GM18517 (cell line): ENCODE results near the gene BCL2L12.
"Not testable (repeated sequence)": the region's sequence is repeated elsewhere in the genome, so short reads cannot be mapped to it uniquely, and the experiment has no call there.

Experiments used
- ATAC-seq: cut with Tn5 transposase; IDR thresholded peaks from one replicate; pipeline ENCODE4 v1.9.1; 2021; ENCODE audit warnings: mild to moderate bottlenecking, moderate library complexity; ENCODE audit not compliant: unreplicated experiment

Gene BCL2L12

DNA sequence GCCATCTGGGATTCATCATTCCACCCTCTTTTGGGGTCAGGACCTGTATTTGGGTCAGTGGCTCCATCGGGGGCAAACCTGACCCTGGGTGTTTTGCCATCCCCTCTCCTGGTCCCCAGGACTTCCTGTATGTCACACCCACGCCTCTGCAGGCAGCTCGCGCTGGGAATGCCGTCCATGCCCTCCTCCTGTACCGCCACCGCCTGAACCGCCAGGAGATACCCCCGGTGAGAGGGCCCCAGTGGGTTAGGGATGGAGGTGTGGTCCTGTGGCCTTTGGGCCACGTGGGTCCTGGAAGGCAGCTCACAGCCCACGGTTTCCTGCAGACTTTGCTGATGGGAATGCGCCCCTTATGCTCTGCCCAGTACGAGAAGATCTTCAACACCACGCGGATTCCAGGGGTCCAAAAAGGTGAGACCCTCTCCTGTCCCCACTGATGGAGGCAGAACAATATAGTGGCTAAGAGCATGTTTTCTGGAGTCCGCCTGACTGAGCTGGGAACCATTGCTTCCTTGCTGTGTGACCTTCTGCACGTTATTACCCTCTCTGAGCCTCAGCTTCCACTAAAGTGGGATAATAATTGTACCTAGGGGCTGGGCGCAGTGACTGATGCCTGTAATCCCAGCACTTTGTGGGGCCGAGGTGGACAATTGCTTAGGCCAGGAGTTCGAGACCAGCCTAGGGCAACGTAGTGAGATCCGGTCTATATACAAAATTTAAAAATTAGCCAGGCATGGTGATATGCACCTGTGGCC is 39.3 kb downstream of the BCL2L12 start:
- ATAC-seq = no peak

DNA sequence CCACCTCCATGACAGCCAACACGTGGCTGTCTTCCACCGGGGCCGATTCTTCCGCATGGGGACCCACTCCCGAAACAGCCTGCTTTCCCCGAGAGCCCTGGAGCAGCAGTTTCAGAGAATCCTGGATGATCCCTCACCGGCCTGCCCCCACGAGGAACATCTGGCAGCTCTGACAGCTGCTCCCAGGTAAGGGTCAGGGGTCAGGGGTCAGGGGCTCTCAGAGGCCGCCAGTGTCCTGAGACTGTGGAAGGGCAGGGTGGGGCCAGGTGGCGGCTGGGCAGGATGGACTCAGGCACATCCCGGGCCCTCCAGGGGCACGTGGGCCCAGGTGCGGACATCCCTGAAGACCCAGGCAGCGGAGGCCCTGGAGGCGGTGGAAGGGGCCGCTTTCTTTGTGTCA is 40.2 kb downstream of the BCL2L12 start:
- ATAC-seq = no peak

DNA sequence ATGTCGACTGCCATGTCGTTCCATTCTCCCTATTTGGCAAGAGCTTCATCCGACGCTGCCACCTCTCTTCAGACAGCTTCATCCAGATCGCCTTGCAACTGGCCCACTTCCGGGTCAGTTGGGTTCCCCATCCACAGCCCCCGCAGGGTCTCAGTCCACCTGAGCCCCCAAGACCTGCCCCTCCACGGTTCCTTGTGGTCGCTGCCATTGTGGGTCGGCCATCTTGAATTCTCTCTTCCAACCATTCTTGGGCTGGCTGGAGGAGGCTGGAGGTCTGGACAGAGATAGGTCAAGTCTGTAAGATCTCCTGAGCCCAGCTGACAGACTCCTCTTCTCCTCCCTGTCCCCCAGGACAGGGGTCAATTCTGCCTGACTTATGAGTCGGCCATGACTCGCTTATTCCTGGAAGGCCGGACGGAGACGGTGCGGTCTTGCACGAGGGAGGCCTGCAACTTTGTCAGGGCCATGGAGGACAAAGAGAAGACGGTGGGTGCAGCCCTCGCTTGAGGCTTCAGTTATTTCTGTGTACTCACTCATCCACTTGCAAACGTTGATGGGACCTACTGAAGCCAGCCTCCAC is 44.7 kb downstream of the BCL2L12 start:
- ATAC-seq = no peak

DNA sequence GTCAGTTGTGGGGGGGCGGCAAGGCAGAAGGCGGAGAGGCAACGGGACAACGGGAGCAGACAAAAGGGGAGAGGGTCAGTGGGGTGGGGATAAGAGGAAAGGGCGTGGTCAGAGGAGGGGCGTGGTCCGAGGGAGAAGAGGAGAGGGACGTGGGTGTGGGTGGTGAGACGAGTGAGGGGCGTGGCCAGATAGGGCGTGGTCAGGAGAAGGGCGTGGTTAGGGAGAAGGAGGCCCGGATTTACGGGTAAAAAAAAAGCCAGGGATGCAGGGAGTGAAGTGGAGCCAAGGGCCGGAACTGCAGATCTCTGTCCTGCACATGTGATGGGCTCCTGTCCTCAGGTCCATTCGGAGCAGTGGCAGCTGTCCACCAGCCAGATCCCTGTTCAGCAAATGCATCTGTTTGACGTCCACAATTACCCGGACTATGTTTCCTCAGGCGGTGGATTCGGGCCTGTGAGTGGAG is 46.7 kb downstream of the BCL2L12 start:
- ATAC-seq = no peak

DNA sequence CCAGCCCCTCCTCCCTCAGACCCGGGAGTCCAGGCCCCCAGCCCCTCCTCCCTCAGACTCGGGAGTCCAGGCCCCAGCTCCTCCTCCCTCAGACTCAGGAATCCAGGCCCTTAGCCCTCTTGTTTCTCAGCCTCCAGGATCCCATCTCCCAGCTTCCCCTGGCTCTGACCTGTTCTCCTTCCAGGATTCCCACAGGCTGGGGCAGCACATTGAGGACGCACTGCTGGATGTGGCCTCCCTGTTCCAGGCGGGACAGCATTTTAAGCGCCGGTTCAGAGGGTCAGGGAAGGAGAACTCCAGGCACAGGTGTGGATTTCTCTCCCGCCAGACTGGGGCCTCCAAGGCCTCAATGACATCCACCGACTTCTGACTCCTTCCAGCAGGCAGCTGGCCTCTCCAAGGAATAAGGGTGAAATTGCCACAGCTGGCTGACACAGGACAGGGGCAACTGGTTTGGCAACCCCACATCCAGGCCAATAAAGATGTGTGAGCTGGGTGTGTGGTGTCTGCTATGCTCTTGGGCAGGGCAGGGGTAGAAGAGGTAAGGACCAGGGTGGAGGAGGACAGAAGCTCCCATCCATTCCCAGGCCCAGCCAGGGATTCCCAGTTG is 47.6 kb downstream of the BCL2L12 start:
- no peak for ATAC-seq

DNA sequence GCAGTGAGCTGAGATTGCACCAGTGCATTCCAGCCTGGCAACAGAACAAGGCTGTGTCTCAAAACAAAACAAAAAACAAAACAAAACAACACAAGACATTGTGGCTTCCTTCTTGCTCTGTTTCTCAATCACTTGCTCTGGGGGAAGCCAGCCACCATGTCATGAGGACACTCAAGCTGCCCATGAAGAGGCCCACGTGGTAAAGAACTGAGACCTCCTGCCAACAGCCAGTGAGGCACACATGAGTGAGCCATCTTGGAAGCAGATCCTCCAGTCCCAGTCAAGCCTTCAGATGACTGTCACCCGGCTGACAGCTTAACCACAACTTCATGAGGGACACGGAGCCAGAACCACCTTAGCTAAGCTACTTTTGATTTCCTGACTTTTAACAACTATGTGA is 50.4 kb downstream of the BCL2L12 start:
- ATAC-seq = no peak

DNA sequence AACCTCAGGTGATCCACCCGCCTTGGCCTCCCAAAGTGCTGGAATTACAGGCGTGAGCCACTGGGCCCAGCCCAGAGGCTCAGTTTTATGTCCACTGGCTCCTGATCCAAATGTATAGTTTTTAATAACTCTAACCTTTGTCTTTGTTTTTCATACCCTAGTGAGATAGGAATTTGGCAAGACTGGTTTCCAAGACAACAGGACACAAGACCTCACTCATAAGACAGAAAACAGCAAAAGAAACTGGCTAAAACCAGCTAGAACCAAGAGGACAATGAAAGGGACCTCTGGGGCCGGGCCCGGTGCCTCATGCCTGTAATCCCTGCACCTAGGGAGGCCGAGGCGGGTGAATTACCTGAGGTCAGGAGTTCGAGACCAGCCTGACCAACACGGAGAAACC is 52.8 kb downstream of the BCL2L12 start:
- ATAC-seq = no peak

DNA sequence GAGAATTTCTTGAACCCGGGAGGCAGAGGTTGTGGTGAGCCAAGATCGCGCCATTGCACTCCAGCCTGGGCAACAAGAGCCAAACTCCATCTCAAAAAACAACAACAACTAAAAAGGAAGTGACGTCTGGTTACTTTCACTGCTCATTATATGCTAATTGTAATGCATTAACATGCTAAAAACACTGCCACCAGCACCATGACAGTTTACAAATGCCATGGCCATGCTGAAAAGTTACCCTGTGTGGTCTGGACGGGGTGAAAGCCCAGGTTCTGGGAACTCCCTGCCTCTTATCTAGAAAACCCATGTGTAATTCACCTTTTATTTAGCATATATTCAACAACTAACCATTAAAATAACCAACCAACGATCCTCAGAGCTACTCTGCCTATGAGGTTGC is 53.3 kb downstream of the BCL2L12 start:
- no peak for ATAC-seq

DNA sequence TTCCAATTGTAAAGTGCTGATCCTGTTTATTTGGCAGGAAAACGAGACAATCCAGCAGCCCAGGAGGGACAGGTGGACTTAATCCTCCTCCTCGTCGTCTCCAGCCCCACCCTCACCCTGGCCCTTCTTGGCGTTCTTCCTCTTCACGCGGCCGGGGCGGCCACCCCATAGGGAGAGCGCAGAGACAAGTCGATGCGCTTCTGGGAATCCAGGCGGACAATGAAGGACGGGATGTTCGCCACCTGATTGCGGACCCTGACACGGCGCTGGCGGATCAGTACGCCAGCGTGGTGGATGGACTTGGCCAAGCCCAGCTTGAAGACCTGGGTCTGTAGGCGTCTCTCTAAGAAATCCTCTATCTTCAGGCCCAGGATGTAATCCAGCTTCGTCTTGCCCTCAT is 53.7 kb downstream of the BCL2L12 start:
- not testable (repeated sequence) for ATAC-seq
